Activated naive CD8-positive, alpha-beta T cell (primary cell): ENCODE results near the gene APOBEC3A.
"Not testable (repeated sequence)": the region's sequence is repeated elsewhere in the genome, so short reads cannot be mapped to it uniquely, and the experiment has no call there.

Experiments
- H3K27ac Mint-ChIP-seq: one replicate; pipeline ENCODE4 v1.8.0; 2021; ENCODE audit warnings: mixed read lengths
- H3K27me3 Mint-ChIP-seq: one replicate; pipeline ENCODE4 v1.8.0; 2021; ENCODE audit warnings: mixed read lengths
- H3K36me3 Mint-ChIP-seq: one replicate; pipeline ENCODE4 v1.8.0; 2021; ENCODE audit warnings: mixed read lengths
- H3K4me1 Mint-ChIP-seq: one replicate; pipeline ENCODE4 v1.8.0; 2021; ENCODE audit warnings: low read depth, mixed read lengths
- H3K4me3 Mint-ChIP-seq: one replicate; pipeline ENCODE4 v1.8.0; 2021; ENCODE audit warnings: mild to moderate bottlenecking, mixed read lengths
- H3K9me3 Mint-ChIP-seq: one replicate; pipeline ENCODE4 v1.8.0; 2021; ENCODE audit warnings: low read depth, mixed read lengths

APOBEC3A gene

DNA sequence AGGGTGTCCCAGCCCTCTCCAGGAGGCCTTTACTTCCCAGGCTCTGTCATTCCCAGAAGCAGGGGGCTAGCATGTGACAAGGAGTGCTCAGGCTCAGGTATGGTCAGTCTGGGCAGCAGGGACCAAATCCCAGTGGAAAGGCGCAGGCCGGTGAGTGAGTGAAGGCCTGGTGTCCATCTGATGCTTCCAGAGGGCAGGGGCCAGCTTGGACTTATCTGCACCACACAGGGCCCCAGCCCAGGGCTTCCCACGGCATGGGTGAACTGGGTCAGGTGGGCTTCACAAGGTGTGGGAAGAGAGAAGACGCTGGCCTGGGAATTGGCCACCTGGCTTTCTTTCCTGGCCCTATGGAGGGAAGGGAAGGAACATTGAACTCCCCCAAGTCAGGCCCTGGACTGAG, 20.4 kb upstream of the APOBEC3A start:
- Mint-ChIP-seq H3K4me1 (peaks cover 15% of the 10 kb centered on the region), H3K36me3 (no peaks in the 10 kb centered on the region), H3K27me3 (peaks cover 14% of the 10 kb centered on the region), H3K9me3 (no peaks in the 10 kb centered on the region), H3K27ac (no peak overlapping the region), H3K4me3 (no peak overlapping the region)

DNA sequence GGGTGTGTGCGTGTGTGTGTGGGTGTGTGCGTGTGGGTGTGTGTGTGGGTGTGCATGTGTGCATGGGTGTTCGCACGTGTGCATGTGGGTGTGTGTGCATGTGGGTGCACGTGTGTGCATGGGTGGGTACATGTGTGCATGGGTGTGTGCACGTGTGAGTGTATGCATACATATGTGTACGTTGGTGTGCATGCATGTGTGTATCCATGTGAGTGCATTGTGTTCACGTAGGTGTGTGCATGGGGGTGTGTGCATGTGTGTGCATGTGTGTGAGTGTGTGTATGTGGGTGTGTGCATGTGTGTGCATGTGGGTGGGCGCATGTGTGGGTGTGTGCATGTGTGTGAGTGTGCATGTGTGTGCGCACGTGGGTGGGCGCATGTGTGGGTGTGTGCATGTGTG, 19.9 kb upstream of the APOBEC3A start:
- Mint-ChIP-seq H3K27me3 (peaks cover 13% of the 10 kb centered on the region), H3K4me3 (no peak overlapping the region), H3K9me3 (no peaks in the 10 kb centered on the region), H3K4me1 (peaks cover 18% of the 10 kb centered on the region), H3K36me3 (no peaks in the 10 kb centered on the region), H3K27ac (no peak overlapping the region)

GRCh38 chr22:38938221-38938620, 19.2 kb upstream of the APOBEC3A start:
- Mint-ChIP-seq H3K27me3 (peaks cover 16% of the 10 kb centered on the region), H3K9me3 (no peaks in the 10 kb centered on the region), H3K4me1 (peaks cover 23% of the 10 kb centered on the region), H3K36me3 (no peaks in the 10 kb centered on the region), H3K4me3 (no peak overlapping the region), H3K27ac (no peak overlapping the region)

- Mint-ChIP-seq H3K27ac (no peak overlapping the region), H3K27me3 (peaks cover 20% of the 10 kb centered on the region), H3K36me3 (no peaks in the 10 kb centered on the region)
Observed at GRCh38 chr22:38938925-38939324, 18.5 kb upstream of the APOBEC3A start.

GRCh38 chr22:38940811-38941384, 16.5 kb upstream of the APOBEC3A start:
- H3K4me3 Mint-ChIP-seq = peak overlapping the region; percentile 69
- H3K27me3 Mint-ChIP-seq = peaks cover 15% of the 10 kb centered on the region
- peaks cover 28% of the 10 kb centered on the region for H3K4me1 Mint-ChIP-seq
- no peaks in the 10 kb centered on the region for H3K36me3 Mint-ChIP-seq
- H3K9me3 Mint-ChIP-seq = no peaks in the 10 kb centered on the region
- H3K27ac Mint-ChIP-seq = peak overlapping the region; percentile 84

More at GRCh38 chr22:38938925-38939324, 18.5 kb upstream of the APOBEC3A start:
- Mint-ChIP-seq H3K4me1 (peaks cover 28% of the 10 kb centered on the region), H3K4me3 (no peak overlapping the region), H3K9me3 (no peaks in the 10 kb centered on the region)

GRCh38 chr22:38941488-38941987, 15.9 kb upstream of the APOBEC3A start:
- Mint-ChIP-seq H3K36me3 (no peaks in the 10 kb centered on the region), H3K27me3 (peaks cover 17% of the 10 kb centered on the region), H3K4me1 (peaks cover 28% of the 10 kb centered on the region), H3K27ac (peak overlapping the region; percentile 84), H3K4me3 (peak overlapping the region; percentile 69), H3K9me3 (no peaks in the 10 kb centered on the region)

GRCh38 chr22:38942702-38943101, 14.7 kb upstream of the APOBEC3A start:
- no peaks in the 10 kb centered on the region for H3K9me3 Mint-ChIP-seq
- peaks cover 21% of the 10 kb centered on the region for H3K27me3 Mint-ChIP-seq
- H3K27ac Mint-ChIP-seq = no peak overlapping the region
- peaks cover 32% of the 10 kb centered on the region for H3K4me1 Mint-ChIP-seq
- H3K4me3 Mint-ChIP-seq = no peak overlapping the region
- no peaks in the 10 kb centered on the region for H3K36me3 Mint-ChIP-seq

GRCh38 chr22:38943201-38943600, 14.2 kb upstream of the APOBEC3A start:
- Mint-ChIP-seq H3K9me3 (no peaks in the 10 kb centered on the region), H3K36me3 (no peaks in the 10 kb centered on the region), H3K4me1 (peaks cover 36% of the 10 kb centered on the region), H3K4me3 (peak overlapping the region; percentile 42), H3K27ac (no peak overlapping the region), H3K27me3 (peaks cover 20% of the 10 kb centered on the region)

DNA sequence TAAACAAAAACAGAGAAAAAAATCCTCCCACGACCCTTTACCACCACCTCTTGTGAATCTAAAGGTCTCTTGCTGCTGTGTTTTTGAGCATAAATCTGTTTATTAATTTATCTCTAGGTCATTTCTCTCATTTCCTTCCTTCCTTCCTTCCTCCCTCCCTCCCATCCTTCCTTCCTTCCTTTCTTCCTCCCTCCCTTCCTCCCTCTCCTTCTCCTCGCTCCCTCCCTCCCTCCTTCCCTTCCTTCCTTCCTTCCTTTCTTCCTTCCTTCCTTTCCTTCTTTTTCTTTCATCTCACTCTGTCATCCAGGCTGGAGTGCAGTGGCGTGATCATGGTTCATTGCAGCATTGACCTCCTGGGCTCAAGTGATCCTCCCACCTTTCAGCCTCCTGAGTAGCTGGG, 13.5 kb upstream of the APOBEC3A start:
- peaks cover 36% of the 10 kb centered on the region for H3K4me1 Mint-ChIP-seq
- no peaks in the 10 kb centered on the region for H3K36me3 Mint-ChIP-seq
- H3K4me3 Mint-ChIP-seq = no peak overlapping the region
- H3K9me3 Mint-ChIP-seq = no peaks in the 10 kb centered on the region
- peaks cover 20% of the 10 kb centered on the region for H3K27me3 Mint-ChIP-seq
- H3K27ac Mint-ChIP-seq = no peak overlapping the region

- H3K4me1 Mint-ChIP-seq = peaks cover 36% of the 10 kb centered on the region
- H3K36me3 Mint-ChIP-seq = no peaks in the 10 kb centered on the region
- no peaks in the 10 kb centered on the region for H3K9me3 Mint-ChIP-seq
- peaks cover 20% of the 10 kb centered on the region for H3K27me3 Mint-ChIP-seq
- H3K4me3 Mint-ChIP-seq = no peak overlapping the region
- H3K27ac Mint-ChIP-seq = no peak overlapping the region
Observed at GRCh38 chr22:38944653-38945052, 12.8 kb upstream of the APOBEC3A start.

DNA sequence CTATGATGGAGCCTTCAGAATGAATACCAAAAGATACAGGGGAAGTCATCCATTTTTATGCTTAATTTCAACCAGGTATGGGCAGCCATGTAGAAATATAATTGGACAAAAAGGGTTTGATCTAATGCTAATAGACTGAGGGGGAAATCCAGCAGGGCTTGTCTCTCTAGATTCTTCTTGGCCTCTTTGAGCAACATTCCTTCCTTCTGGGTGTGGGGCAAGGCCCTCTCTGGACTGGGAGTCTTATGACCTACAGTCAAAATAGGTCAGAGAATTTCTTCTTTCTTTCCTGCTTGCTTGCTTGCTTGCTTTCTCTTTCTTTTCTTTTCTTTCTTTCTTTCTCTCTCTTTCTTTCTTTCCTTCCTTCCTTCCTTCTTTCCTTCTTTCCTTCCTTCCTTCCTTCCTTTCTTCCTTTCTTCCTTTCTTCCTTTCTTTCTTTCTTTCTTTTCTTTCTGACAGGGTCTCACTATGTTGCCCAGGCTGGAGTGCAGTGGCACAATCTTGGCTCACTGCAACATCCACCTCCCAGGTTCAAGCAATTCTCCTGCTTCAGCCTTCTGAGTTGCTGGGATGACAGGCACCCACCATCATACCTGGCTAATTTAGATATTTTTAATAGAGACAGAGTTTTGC, 11.6 kb upstream of the APOBEC3A start:
- H3K36me3 Mint-ChIP-seq, H3K4me3 Mint-ChIP-seq, H3K9me3 Mint-ChIP-seq, H3K27ac Mint-ChIP-seq: not testable (repeated sequence)
- Mint-ChIP-seq H3K27me3 (peaks cover 20% of the 10 kb centered on the region), H3K4me1 (peaks cover 33% of the 10 kb centered on the region)

- H3K4me1 Mint-ChIP-seq = peaks cover 23% of the 10 kb centered on the region
- H3K36me3 Mint-ChIP-seq = no peaks in the 10 kb centered on the region
- no peaks in the 10 kb centered on the region for H3K9me3 Mint-ChIP-seq
- H3K4me3 Mint-ChIP-seq = no peak overlapping the region
- peaks cover 20% of the 10 kb centered on the region for H3K27me3 Mint-ChIP-seq
- peak overlapping the region; percentile 34 for H3K27ac Mint-ChIP-seq
Observed at GRCh38 chr22:38946771-38947170, 10.6 kb upstream of the APOBEC3A start.

- H3K4me1 Mint-ChIP-seq = peaks cover 20% of the 10 kb centered on the region
Observed at GRCh38 chr22:38947321-38948140, 9.9 kb upstream of the APOBEC3A start.

GRCh38 chr22:38948181-38948940, 9.0 kb upstream of the APOBEC3A start:
- H3K36me3 Mint-ChIP-seq = no peaks in the 10 kb centered on the region
- no peak overlapping the region for H3K27ac Mint-ChIP-seq
- H3K4me3 Mint-ChIP-seq = no peak overlapping the region
- H3K27me3 Mint-ChIP-seq = peaks cover 16% of the 10 kb centered on the region
- H3K9me3 Mint-ChIP-seq = no peaks in the 10 kb centered on the region
- H3K4me1 Mint-ChIP-seq = peaks cover 16% of the 10 kb centered on the region

More at GRCh38 chr22:38947321-38948140, 9.9 kb upstream of the APOBEC3A start:
- Mint-ChIP-seq H3K9me3 (no peaks in the 10 kb centered on the region), H3K4me3 (no peak overlapping the region), H3K27me3 (peaks cover 20% of the 10 kb centered on the region), H3K36me3 (no peaks in the 10 kb centered on the region), H3K27ac (peak overlapping the region; percentile 72)
